Activated CD4-positive, CD25-positive, alpha-beta regulatory T cell treated with anti-CD3 and anti-CD28 coated beads, Interleukin-2, amount 50 U/mL, for 72 hours (primary cell): ENCODE measurements around the gene NLGN1.

Experiments
- DNase-seq: peaks from one replicate; pipeline ENCODE4 v3.0.0; 2021

Gene NLGN1

DNA sequence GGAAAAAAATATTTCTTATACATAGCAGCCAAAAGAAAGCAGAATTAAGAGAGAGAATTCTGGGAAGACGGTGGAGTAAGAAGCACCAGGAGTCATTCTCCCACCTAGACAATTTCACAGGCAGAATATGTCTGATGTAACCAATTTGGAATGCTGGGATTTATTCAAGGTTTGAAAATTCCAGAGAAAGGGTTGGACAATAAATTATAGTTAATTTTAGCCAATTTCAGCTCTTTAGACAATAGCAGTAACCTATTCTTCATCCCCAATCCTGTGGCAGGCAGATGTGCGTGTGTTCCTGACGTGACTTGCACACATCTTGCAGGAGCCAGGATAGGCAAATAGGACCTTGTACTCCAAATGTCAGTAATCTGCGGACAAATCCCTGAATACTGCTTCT is 920.6 kb downstream of the NLGN1 start:
- DNase-seq, result no peak

GRCh38 chr3:174321548-174321947 is 924.0 kb downstream of the NLGN1 start:
- no peak for DNase-seq

- DNase-seq, result no peak
Measured at GRCh38 chr3:174322789-174323188, 925.2 kb downstream of the NLGN1 start.

- no peak for DNase-seq
Measured at GRCh38 chr3:174325171-174325570, 927.6 kb downstream of the NLGN1 start.

DNA sequence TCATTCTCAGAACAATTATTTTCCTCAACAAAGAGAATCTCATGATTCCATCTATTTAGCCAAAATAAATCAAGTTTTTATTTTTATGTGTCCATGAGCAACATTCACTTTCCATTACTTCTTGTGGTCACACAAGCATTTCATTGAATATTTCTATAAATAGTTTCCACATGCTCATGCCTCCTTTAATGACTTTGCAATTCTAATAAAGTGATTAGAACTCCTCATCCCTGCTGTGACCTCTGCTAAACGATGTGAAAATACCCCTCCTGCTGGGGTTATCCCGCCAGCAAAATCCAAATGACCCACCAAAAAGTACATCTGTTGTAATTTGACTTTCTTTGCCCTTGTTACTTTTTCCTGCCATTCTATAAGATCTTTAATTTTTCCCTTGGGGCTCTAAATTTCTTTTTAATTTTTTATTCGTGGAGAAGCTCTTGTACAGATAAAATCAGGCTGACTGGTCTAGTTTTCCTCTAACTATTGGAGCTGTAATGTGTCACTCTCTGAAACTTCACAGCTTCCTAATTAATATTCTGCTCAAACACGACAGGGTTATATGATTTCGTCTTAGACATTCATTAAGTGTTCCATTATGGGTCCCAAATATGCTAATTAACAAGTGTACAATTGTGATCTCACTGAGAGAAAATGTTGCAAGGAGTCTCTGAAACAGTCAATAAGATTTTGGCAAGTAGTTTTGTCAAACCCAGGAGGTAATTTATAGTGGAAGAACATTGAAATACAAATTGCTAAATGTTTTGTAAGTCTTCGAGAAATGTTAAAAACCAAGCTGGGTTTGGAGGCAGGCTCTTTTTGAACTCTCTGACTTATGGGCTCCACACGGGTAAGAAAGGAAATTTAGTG is 928.5 kb downstream of the NLGN1 start:
- DNase-seq, result no peak

DNA sequence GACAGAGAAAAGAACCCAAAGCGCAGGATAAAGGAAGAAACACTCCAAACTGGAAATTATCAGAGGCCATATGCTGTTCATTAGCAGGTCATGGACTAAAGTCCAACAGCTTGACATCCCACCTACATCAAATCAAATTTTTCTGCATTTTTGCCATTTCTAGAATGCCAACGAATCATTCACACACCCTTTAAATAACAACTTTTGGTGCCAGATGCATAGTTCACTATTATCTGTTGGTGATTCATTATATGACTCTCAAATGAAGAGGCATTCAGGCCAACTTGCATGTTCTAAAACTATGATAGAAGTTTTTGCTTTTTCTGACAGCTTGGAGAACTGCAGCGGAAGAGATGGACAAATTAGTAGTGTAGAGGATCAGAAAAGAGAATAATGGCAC is 931.8 kb downstream of the NLGN1 start:
- DNase-seq, result no peak

DNA sequence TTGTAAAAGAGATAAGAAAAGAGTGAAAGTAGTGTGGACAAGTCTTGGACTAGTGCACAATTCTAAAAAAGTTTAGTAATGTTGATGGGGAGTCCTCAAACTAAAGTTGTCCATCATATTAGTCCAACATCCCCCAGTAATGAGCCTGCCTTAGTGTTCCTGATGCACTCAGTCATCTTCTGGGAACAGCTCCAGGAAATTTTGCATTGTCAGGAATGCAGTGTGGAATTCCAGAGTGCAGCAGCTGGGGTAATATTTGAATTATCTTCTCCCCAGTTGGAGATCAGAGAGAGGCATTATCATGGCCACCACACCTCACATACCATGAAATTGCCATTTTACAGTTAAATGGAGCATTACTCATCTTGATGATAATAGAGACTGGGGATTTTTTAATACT is 932.8 kb downstream of the NLGN1 start:
- no peak for DNase-seq

DNA sequence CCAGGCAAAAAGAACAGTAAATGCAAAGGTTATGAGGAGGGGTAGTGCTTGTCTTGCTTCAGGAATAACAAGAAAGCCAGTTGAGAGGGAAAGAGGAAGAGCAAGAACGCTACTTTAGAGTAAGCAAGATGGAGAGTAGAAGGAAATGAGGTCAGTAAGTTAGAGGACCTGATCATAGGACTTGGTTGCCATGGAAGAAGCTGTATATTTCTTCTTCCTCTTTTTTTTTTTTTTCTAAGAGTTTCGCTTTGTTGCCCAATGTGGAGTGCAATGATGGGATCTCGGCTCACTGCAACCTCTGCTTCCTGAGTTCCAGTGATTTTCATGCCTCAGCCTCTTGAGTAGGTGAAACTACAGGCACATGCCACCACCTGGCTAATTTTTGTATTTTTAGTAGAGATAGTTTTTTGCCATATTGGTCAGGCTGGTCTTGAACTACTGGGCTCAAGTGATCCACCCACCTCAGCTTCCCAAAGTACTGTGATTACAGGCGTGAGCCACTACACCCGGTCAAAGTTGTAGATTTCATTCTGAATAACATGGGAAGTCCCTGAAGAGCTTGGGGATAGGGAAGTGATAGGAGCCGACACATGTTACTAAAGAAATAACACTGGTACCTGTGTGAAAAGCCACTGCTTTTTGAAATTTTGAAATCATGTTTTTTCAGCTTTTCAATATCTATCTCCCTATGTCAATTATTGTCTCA is 933.7 kb downstream of the NLGN1 start:
- no peak for DNase-seq

GRCh38 chr3:174332391-174332790 is 934.8 kb downstream of the NLGN1 start:
- no peak for DNase-seq

DNA sequence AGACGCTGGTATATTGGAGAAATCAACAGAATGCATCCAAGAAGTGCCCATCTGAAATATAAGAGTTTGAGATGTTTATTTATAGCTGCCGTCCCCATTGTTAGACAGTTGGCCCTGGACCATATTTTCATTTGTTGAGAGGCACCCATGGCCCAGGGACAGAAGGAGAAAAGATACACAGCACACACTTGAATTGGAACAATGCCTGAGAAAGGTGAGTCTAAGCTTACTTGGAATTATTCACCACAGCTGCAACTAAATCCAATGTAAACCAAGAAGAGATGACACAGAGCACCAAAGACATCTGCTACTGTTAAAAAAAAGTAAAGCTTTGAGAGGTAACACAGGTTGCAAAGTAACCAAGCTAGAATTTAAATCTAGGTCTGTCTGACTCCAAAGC is 936.1 kb downstream of the NLGN1 start:
- DNase-seq, result no peak

GRCh38 chr3:174334111-174334510 is 936.6 kb downstream of the NLGN1 start:
- DNase-seq, result no peak

DNA sequence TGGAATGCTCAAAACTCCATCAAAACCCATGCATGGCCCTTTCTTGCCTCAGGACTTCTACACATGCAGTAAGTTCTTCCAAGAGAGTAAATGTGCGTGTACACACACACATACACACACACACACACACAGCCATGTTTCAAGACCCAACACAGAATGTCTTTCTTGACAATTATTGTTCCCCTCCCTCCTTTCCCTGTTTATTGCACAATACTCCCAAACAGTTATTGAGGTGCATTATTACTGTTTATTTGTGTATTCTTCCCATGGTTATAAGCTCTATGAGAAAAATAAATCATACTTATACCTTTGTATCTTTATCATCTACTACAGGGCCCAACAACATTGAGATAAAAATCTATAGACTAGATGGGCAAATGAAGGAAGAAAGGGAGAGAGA is 937.8 kb downstream of the NLGN1 start:
- DNase-seq, result no peak

DNA sequence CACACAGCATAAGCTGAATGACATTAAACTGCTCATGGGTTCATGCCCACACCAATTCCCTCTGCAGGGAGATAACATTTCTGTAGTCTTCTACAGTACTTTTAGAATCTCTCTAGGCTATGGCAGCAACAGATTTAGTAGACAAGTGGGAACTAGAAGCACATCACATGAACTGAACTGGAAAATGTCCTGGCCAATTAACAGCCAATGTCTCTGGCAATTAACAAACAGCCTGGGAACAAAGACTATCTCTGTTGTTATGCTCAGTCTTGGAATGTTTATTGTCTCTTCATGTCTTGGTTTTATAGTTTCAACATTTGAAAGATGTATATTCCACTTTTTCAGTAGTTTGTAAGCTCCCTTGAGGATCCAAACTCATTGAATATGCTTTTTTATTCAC is 938.4 kb downstream of the NLGN1 start:
- no peak for DNase-seq
